ENCODE measurements around the gene SYNJ2. TPM values are rescaled to one million over a fixed set of nuclear protein-coding genes. Genes with fewer than 3 reads are reported as not detected.

The SYNJ2 gene
- total RNA-seq, 1 experiment from 2014 or later, result 24.5 TPM

- H3K27me3 Mint-ChIP-seq (ENCODE audit: low read depth), result no peaks in the 10 kb centered on the region
Measured at GRCh38 chr6:158037771-158038170, 56.1 kb downstream of the SYNJ2 start.

More at GRCh38 chr6:158037771-158038170, 56.1 kb downstream of the SYNJ2 start:
- no peaks in the 10 kb centered on the region for H3K79me2 ChIP-seq (ENCODE audit: insufficient read depth, low read length)
- H3K27ac ChIP-seq (ENCODE audit: insufficient read length, low read depth, low read length), result no peak overlapping the region
- no peaks in the 10 kb centered on the region for H3K79me1 ChIP-seq (ENCODE audit: insufficient read depth, low read depth, low read length, poor library complexity, severe bottlenecking)
- H3K36me3 Mint-ChIP-seq (ENCODE audit: insufficient read depth in 1 of 3, low read depth in 3 of 3), result peaks cover 4 to 13% (median 7%) of the 10 kb centered on the region in 3 experiments; a peak in 6 of 7 replicates
- no peaks in the 10 kb centered on the region for H3K9me3 ChIP-seq (ENCODE audit: control insufficient read depth, low read depth, low read length)
- no peaks in the 10 kb centered on the region; the same call in 1 of the 2 replicates for H3K4me1 ChIP-seq (ENCODE audit: insufficient read depth, low read length)
- no peaks in the 10 kb centered on the region for H3K27me3 ChIP-seq (ENCODE audit: insufficient read depth, low read length)
- no peak overlapping the region; the same call in 1 of the 2 replicates for H3K14ac ChIP-seq (ENCODE audit: insufficient read depth, low read length)
- H2BK120ac ChIP-seq (ENCODE audit: low read depth, low read length, poor library complexity, severe bottlenecking), result no peak overlapping the region
- no peak overlapping the region for H2AFZ ChIP-seq (ENCODE audit: low read length)
- peaks cover 16 to 20% of the 10 kb centered on the region in 2 experiments for H3K4me1 Mint-ChIP-seq
- DNase-seq, result no peak
- no peak overlapping the region for H3K9ac ChIP-seq (ENCODE audit: extremely low read depth, insufficient read length, low read length)
- no CpG with 5 or more reads among the region's 10 CpGs for WGBS (ENCODE audit: extremely low coverage, insufficient read length, low lambda C conversion rate)
- H3K27ac Mint-ChIP-seq, result peak overlapping the region in 1 of 3 experiments; percentile 73; a peak in 3 of 7 replicates
- no peak overlapping the region for H4K8ac ChIP-seq (replicated peaks; ENCODE audit: insufficient read length, low read depth, low read length)
- no peaks in the 10 kb centered on the region for H4K20me1 ChIP-seq (ENCODE audit: control insufficient read depth, insufficient read depth, insufficient read length)
- H3K4me3 Mint-ChIP-seq, result no peak overlapping the region
- H3K56ac ChIP-seq (ENCODE audit: insufficient read length, low read depth, low read length), result no peak overlapping the region
- no peaks in the 10 kb centered on the region for H3K23me2 ChIP-seq (ENCODE audit: insufficient read length, low read depth, low read length, poor library complexity, severe bottlenecking)
- H2BK5ac ChIP-seq (ENCODE audit: insufficient read length, low read length), result no peak overlapping the region
- no peak overlapping the region for H2BK15ac ChIP-seq (ENCODE audit: low read depth, low read length)
- peaks cover 0 to 3% of the 10 kb centered on the region in 2 experiments; a peak in 1 of 5 replicates for H3K9me3 Mint-ChIP-seq
- no peak overlapping the region for H2AK5ac ChIP-seq (ENCODE audit: insufficient read length, low read length)
- no peak overlapping the region for H2BK20ac ChIP-seq (ENCODE audit: low read depth, low read length, poor library complexity, severe bottlenecking)
- H4K91ac ChIP-seq (ENCODE audit: insufficient read length, low read depth, low read length), result no peak overlapping the region
- no peak overlapping the region for H3K4me2 ChIP-seq (ENCODE audit: insufficient read depth, insufficient read length, low read length)
- no peak overlapping the region for H2BK12ac ChIP-seq (ENCODE audit: insufficient read length, low read depth, low read length)
- H4K5ac ChIP-seq (ENCODE audit: insufficient read length, low read depth, low read length), result no peak overlapping the region
- H3K18ac ChIP-seq (ENCODE audit: insufficient read length, low read depth, low read length), result no peak overlapping the region
- H3K23ac ChIP-seq (ENCODE audit: insufficient read length, low read depth, low read length), result no peak overlapping the region
- no peak overlapping the region for H3T11ph ChIP-seq (ENCODE audit: low read length)
- TF ChIP-seq, protein P1, sequence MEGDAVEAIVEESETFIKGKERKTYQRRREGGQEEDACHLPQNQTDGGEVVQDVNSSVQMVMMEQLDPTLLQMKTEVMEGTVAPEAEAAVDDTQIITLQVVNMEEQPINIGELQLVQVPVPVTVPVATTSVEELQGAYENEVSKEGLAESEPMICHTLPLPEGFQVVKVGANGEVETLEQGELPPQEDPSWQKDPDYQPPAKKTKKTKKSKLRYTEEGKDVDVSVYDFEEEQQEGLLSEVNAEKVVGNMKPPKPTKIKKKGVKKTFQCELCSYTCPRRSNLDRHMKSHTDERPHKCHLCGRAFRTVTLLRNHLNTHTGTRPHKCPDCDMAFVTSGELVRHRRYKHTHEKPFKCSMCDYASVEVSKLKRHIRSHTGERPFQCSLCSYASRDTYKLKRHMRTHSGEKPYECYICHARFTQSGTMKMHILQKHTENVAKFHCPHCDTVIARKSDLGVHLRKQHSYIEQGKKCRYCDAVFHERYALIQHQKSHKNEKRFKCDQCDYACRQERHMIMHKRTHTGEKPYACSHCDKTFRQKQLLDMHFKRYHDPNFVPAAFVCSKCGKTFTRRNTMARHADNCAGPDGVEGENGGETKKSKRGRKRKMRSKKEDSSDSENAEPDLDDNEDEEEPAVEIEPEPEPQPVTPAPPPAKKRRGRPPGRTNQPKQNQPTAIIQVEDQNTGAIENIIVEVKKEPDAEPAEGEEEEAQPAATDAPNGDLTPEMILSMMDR (conservative IDR thresholded peaks at IDR 0.05), result no peak
- no peak overlapping the region for H3K4ac ChIP-seq (ENCODE audit: low read depth, low read length)
